ENCODE data around the gene PRCC.

Gene PRCC

DNA sequence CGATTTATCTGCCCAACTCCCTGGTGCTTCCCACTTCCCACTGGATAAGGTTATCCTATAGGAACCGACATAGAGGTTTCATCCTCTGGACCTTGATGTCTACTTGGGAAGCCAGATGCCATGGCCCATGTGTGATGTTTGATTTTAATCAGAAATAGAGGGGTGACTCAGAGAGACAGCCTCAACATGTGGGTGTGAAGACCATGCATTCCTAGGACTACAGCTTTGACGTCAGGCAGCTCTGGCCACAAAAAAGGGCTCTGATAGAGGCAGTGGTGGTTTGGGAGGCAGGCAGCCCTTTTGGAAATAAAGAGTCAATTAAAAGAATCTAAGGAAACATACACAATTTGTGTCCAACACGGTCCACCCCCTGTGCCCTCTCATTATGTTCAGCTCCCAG is 54.5 kb downstream of the PRCC start:
- no peak overlapping the region for H3K27ac ChIP-seq
- no peak for TF ChIP-seq ZFX (IDR thresholded peaks at IDR 0.05)
- TF ChIP-seq, protein P1, sequence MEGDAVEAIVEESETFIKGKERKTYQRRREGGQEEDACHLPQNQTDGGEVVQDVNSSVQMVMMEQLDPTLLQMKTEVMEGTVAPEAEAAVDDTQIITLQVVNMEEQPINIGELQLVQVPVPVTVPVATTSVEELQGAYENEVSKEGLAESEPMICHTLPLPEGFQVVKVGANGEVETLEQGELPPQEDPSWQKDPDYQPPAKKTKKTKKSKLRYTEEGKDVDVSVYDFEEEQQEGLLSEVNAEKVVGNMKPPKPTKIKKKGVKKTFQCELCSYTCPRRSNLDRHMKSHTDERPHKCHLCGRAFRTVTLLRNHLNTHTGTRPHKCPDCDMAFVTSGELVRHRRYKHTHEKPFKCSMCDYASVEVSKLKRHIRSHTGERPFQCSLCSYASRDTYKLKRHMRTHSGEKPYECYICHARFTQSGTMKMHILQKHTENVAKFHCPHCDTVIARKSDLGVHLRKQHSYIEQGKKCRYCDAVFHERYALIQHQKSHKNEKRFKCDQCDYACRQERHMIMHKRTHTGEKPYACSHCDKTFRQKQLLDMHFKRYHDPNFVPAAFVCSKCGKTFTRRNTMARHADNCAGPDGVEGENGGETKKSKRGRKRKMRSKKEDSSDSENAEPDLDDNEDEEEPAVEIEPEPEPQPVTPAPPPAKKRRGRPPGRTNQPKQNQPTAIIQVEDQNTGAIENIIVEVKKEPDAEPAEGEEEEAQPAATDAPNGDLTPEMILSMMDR (conservative IDR thresholded peaks at IDR 0.05), result no peak

DNA sequence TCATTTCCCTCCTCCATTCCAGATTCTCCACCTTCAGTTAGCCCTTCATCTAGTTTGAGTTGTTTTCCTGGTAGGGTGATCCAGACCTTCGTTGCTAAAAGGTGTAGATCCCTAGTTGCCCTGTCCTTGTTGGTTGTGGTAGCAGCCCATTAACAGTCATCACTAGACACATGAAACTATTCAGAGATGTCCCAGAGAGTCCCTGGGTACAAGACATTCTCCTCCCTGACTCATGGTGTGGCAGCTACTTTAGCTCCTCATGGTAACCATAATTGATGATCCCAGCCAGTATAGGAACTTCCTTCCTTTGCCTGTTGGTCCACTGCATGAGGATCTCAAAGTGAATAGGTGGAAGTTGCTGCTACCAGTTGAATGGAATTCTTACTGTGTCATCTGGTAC is 55.3 kb downstream of the PRCC start:
- TF ChIP-seq, protein P1 (conservative IDR thresholded peaks at IDR 0.05), result no peak
- no peak for TF ChIP-seq ZFX (IDR thresholded peaks at IDR 0.05)
- H3K27ac ChIP-seq, result no peak overlapping the region

DNA sequence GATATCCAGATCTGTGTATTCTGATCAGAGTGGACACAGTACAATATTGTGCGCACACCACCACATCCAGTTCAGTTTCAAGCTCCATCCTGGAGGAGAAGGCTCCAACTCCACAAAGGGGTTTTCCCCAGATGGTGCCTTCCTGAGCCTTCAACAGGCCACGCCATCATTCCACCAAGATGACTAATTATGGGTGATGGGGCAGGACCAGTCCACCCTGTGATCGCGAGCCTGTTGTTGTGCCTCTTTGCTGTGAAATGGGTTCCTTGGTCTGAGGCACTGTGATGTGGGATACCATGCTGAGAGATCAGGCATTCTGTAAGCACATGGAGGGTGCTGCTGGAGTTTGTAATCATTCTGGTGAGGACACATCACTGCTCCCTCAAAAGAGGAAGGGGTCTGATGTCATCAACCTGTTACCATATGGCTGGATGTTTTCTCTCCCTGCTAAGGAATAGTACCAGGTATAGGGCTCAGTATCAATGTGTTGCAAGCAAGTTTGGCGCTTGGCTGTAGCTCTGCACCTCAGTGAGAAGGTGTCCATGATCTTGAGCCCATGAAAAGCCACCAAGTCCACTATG is 56.0 kb downstream of the PRCC start:
- TF ChIP-seq, protein P1 (conservative IDR thresholded peaks at IDR 0.05), result no peak
- no peak for TF ChIP-seq ZFX (IDR thresholded peaks at IDR 0.05)
- H3K27ac ChIP-seq, result no peak overlapping the region

GRCh38 chr1:156826630-156827029 is 59.3 kb downstream of the PRCC start:
- no peak for TF ChIP-seq ZFX (IDR thresholded peaks at IDR 0.05)
- TF ChIP-seq, protein P1 (conservative IDR thresholded peaks at IDR 0.05), result no peak
- no peak overlapping the region for H3K27ac ChIP-seq

- H3K27ac ChIP-seq, result no peak overlapping the region
- TF ChIP-seq ZFX (IDR thresholded peaks at IDR 0.05), result no peak
- TF ChIP-seq, protein P1 (conservative IDR thresholded peaks at IDR 0.05), result no peak
These were observed 61.2 kb downstream of the PRCC start for GRCh38 chr1:156828400-156829124.

DNA sequence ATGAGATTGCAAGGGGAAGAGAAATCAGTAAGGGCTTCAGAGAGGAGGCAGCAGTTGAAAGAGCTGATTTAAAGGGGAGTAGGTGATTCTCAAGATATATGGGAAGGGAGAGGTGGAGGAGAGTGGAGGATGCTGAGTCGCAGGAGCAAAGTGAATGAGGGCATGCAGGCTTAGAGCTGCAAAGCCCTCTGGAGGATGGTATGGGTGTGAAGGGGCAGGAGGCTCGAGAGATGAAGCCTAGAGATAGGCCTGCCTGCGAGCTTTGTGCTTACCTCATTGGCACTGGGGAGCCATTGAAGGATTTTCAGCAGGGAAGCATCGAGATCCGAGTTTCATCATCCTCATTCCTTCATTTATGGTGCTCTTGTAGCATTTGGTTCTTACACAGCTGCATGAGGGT is 65.1 kb downstream of the PRCC start:
- no peak overlapping the region for H3K27ac ChIP-seq
- TF ChIP-seq, protein P1 (conservative IDR thresholded peaks at IDR 0.05), result no peak
- TF ChIP-seq ZFX (IDR thresholded peaks at IDR 0.05), result no peak

DNA sequence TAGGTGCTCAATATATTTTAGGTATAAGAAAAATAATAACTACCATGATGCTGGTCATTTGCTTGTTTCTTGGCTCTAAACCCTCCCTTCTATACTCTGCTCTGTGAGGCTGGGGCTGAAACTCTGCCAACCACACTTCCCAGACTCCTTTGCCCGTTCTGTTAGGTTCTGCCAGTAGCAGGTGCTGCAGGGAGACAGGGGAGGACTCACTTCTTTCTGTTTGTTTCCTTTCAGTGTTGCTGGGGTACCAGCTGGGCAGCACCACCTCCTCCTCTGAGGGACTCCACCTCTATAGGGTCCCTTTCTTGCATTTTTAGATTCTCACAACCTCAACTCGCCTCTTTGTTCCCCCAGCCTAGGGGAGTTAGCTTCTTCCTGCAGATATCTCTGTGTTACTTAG is 66.3 kb downstream of the PRCC start:
- H3K27ac ChIP-seq, result no peak overlapping the region
- no peak for TF ChIP-seq ZFX (IDR thresholded peaks at IDR 0.05)
- TF ChIP-seq, protein P1 (conservative IDR thresholded peaks at IDR 0.05), result no peak
